Measurements from ENCODE around the gene MON2. TPM values are rescaled to one million over a fixed set of nuclear protein-coding genes. Genes with fewer than 3 reads are reported as not detected.

The MON2 gene
- total and polyA plus RNA-seq, 10 of the 15 experiments (the other 5 are each of a cell fraction or from before 2014, with no cell fraction given), result 5.4 to 34.3 (median 23.4) TPM

DNA sequence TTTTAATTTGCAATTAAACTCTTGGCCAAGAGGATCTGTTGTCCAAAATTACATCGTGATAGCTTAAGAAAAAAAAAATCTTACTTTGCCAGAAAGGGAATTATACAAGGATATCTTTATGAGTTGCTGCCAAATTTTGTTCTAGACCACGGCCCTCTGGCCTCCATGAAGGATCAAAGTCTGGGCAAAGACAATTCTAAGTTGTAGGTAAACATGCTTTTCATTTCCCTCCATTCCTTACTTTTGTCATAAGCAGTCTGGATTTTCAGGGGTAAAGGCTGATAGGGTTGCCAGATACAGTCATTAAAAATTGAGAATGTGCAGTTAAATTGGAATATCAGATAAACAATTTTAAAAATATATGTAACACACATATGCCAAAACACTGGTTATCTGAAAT is 135.1 kb downstream of the MON2 start:
- Histone ChIP-seq H3K27ac (ENCODE audit: control insufficient read depth, insufficient read depth) (peak overlapping the region; percentile 99), H2AFZ (ENCODE audit: control insufficient read depth, low read depth, low read length) (no peak overlapping the region), H4K20me1 (ENCODE audit: control insufficient read depth, insufficient read depth) (no peaks in the 10 kb centered on the region), H3K4me1 (ENCODE audit: control insufficient read depth, insufficient read depth, low read length) (peaks cover 17% of the 10 kb centered on the region; the same call in 1 of the 2 replicates), H3K36me3 (ENCODE audit: control insufficient read depth in 2 of 2, insufficient read depth in 2 of 2, low read length in 1 of 2) (no peaks in the 10 kb centered on the region), H3K4me2 (ENCODE audit: control insufficient read depth, insufficient read depth) (peak overlapping the region; percentile 63), H3K4me3 (peak overlapping the region; percentile 77), H3K79me2 (ENCODE audit: control insufficient read depth, insufficient read depth, low read length) (peaks cover 32% of the 10 kb centered on the region), H3K9me3 (replicated peaks; ENCODE audit: control insufficient read depth, insufficient read depth, low read length) (no peaks in the 10 kb centered on the region), H3K27me3 (replicated peaks in 1 of 2; ENCODE audit: control insufficient read depth in 2 of 2, insufficient read depth in 2 of 2, low read length in 1 of 2) (no peaks in the 10 kb centered on the region), H3K9ac (ENCODE audit: control insufficient read depth, insufficient read depth, low read length) (peak overlapping the region; percentile 99)
- POLR2A ChIA-PET, result interaction anchor here (0.7 to 1.3 kb wide), 3 partner anchors 15 to 211 kb away, joined by 3 to 4 read pairs (median 4); no protein-coding TSS in a partner anchor
- no TSS peak for BruUV-seq (replicated peaks)
- WGBS (ENCODE audit: insufficient coverage, insufficient replicate concordance, low lambda C conversion rate, missing lambda C conversion rate), result 59% methylated on average over 2 of the region's 2 CpGs
- CTCF ChIA-PET, result interaction anchor here (0.6 to 2.7 kb wide), 4 partner anchors 8 to 193 kb away, joined by 4 to 35 read pairs (median 6); no protein-coding TSS in a partner anchor
- intact Hi-C loops (cut with micrococcal nuclease; ENCODE audit: unreplicated experiment) (loop anchor here (2.0 to 10.0 kb wide), 5 partner anchors 131 to 703 kb away; partner anchors contain the start of genes MON2 and USP15), in situ Hi-C loops (cut with MboI) (no loop called here)
- SMC1A ChIA-PET (ENCODE audit: uncharacterized antibody, unreplicated experiment), result interaction anchor here (0.6 to 3.1 kb wide), 3 partner anchors 9 to 465 kb away, joined by 3 to 11 read pairs (median 3); no protein-coding TSS in a partner anchor
- RAD21 ChIA-PET (ENCODE audit: unreplicated experiment), result interaction anchor here (1.6 to 3.3 kb wide), 2 partner anchors 196 to 198 kb away, joined by 4 to 17 read pairs; no protein-coding TSS in a partner anchor
- TF ChIP-seq SMAD5 (IDR thresholded peaks at IDR 0.05; ENCODE audit: low read depth) (no peak), SREBF1 (IDR thresholded peaks at IDR 0.05; ENCODE audit: low read length) (no peak), ZNF274 (IDR thresholded peaks at IDR 0.05; ENCODE audit: insufficient read depth, insufficient read length) (no peak), IKZF1 (conservative IDR thresholded peaks at IDR 0.05) (no peak), SMC3 (IDR thresholded peaks at IDR 0.05; ENCODE audit: borderline replicate concordance, low read length) (no peak), PML (IDR thresholded peaks at IDR 0.05; ENCODE audit: low read length) (no peak), RCOR1 (conservative IDR thresholded peaks at IDR 0.05; ENCODE audit: low read depth, low read length) (no peak), ESRRA (IDR thresholded peaks at IDR 0.05; ENCODE audit: low read length) (no peak), IRF4 (IDR thresholded peaks at IDR 0.05; ENCODE audit: low read depth, low read length) (no peak), RUNX3 (IDR thresholded peaks at IDR 0.05; ENCODE audit: low read length) (no peak)
- ATAC-seq (no peak), FAIRE-seq (no peak), DNase-seq (ENCODE audit: low read depth, low spot score) (no peak)
